GM23338 (cell line): ENCODE measurements around the gene C17orf107. TPM values are rescaled to one million over a fixed set of nuclear protein-coding genes. Genes with fewer than 3 reads are reported as not detected.
"Not testable (repeated sequence)": the region's sequence is repeated elsewhere in the genome, so short reads cannot be mapped to it uniquely, and the experiment has no call there.

Experiments
- ATAC-seq: fragments of 200-7000 bp; cut with Tn5 transposase; 3 replicates; pipeline ENCODE4 v1.9.1; 2020
- DNase-seq: peaks from one replicate; pipeline ENCODE4 v3.0.0-alpha.2; 2015; ENCODE audit warnings: low spot score
- H2AFZ ChIP-seq: fragments of 200-600 bp; sonication (generic); 2 replicates; pipeline ENCODE4 v1.8.0; 2016; ENCODE audit warnings: antibody characterized with exemption, mild to moderate bottlenecking, moderate library complexity
- H3F3A ChIP-seq: fragments of 200-600 bp; sonication (generic); replicated peaks from 2 replicates; pipeline ENCODE4 v1.8.0; 2017; ENCODE audit warnings: antibody characterized with exemption, mixed run types, low read depth
- H3K27ac ChIP-seq: fragments of 200-600 bp; sonication (generic); 2 replicates; pipeline ENCODE4 v1.6.1; 2016; ENCODE audit warnings: low read depth
- H3K27me3 ChIP-seq: fragments of 200-600 bp; sonication (generic); 2 replicates; pipeline ENCODE4 v1.8.0; 2016; ENCODE audit warnings: mild to moderate bottlenecking, mixed run types, moderate library complexity; ENCODE audit not compliant: insufficient read depth
- H3K36me3 ChIP-seq: fragments of 200-600 bp; sonication (generic); 2 replicates; pipeline ENCODE4 v1.8.0; 2016; ENCODE audit warnings: mild to moderate bottlenecking; ENCODE audit not compliant: insufficient read depth
- H3K4me1 ChIP-seq: fragments of 200-600 bp; sonication (generic); 2 replicates; pipeline ENCODE4 v1.8.0; 2016; ENCODE audit warnings: mild to moderate bottlenecking, moderate library complexity; ENCODE audit not compliant: insufficient read depth
- H3K4me2 ChIP-seq: fragments of 200-600 bp; sonication (generic); 2 replicates; pipeline ENCODE4 v1.7.1; 2017; ENCODE audit warnings: mixed run types
- H3K4me3 ChIP-seq: fragments of 200-600 bp; sonication (generic); 2 replicates; pipeline ENCODE4 v1.6.1; 2016; ENCODE audit warnings: mixed run types
- H3K79me2 ChIP-seq: fragments of 200-600 bp; sonication (generic); replicated peaks from 2 replicates; pipeline ENCODE4 v1.8.0; 2017; ENCODE audit warnings: mild to moderate bottlenecking; ENCODE audit not compliant: insufficient read depth
- H3K9me2 ChIP-seq: fragments of 200-600 bp; sonication (generic); 2 replicates; pipeline ENCODE4 v1.8.0; 2017; ENCODE audit not compliant: insufficient read depth
- H4K20me1 ChIP-seq: fragments of 200-600 bp; sonication (generic); replicated peaks from 2 replicates; pipeline ENCODE4 v1.8.0; 2017; ENCODE audit warnings: mild to moderate bottlenecking; ENCODE audit not compliant: insufficient read depth
- H3K27ac Mint-ChIP-seq: 2 replicates; pipeline ENCODE4 v1.8.0; 2020; ENCODE audit warnings: inconsistent platforms, mild to moderate bottlenecking, moderate library complexity, mixed read lengths
- H3K27me3 Mint-ChIP-seq: 3 replicates; pipeline ENCODE4 v1.8.0; 2022; ENCODE audit warnings: low read depth, mild to moderate bottlenecking, moderate library complexity, mixed read lengths, inconsistent platforms; ENCODE audit not compliant: insufficient read depth, poor library complexity
- H3K36me3 Mint-ChIP-seq: 3 replicates; pipeline ENCODE4 v1.8.0; 2021; ENCODE audit warnings: low read depth, mild to moderate bottlenecking, inconsistent platforms, moderate library complexity, mixed read lengths
- H3K4me1 Mint-ChIP-seq: 3 replicates; pipeline ENCODE4 v1.8.0; 2020; ENCODE audit warnings: mild to moderate bottlenecking, inconsistent platforms, mixed read lengths
- H3K4me3 Mint-ChIP-seq: 3 replicates; pipeline ENCODE4 v1.8.0; 2021; ENCODE audit warnings: moderate library complexity, mild to moderate bottlenecking, inconsistent platforms, mixed read lengths
- H3K9me3 Mint-ChIP-seq: 3 replicates; pipeline ENCODE4 v1.8.0; 2020; ENCODE audit warnings: moderate library complexity, mild to moderate bottlenecking, inconsistent platforms, mixed read lengths
- CREB1 ChIP-seq: fragments of 250-450 bp; sonication (Bioruptor Pico); IDR thresholded peaks from 2 replicates; pipeline ENCODE4 v1.5.0; 2020; ENCODE audit warnings: low read depth, mild to moderate bottlenecking, moderate library complexity
- CTCF ChIP-seq, 2 experiments: fragments of 200-600 bp in 1 of 2; sonication (generic) in 1 of 2; conservative IDR thresholded peaks; 2 replicates each; pipeline versions ENCODE4 v1.5.1 to v1.6.1; 2016 to 2017; ENCODE audit warnings: antibody characterized with exemption in 2 of 2, low read depth in 2 of 2, mild to moderate bottlenecking in 2 of 2, moderate library complexity in 1 of 2
- EZH2 ChIP-seq: fragments of 200-600 bp; sonication (generic); IDR thresholded peaks from one replicate; pipeline ENCODE4 v1.8.0; 2017; ENCODE audit warnings: antibody characterized with exemption, mild to moderate bottlenecking, low read depth; ENCODE audit not compliant: unreplicated experiment
- NANOG ChIP-seq: IDR thresholded peaks from 2 replicates; pipeline ENCODE4 v1.6.1; 2016; ENCODE audit warnings: antibody characterized with exemption, borderline replicate concordance
- POLR2AphosphoS5 ChIP-seq: IDR thresholded peaks from 2 replicates; pipeline ENCODE4 v1.6.1; 2016; ENCODE audit warnings: antibody characterized with exemption, low read depth
- STAT1 ChIP-seq: IDR thresholded peaks from one replicate; pipeline ENCODE4 v1.6.1; 2016; ENCODE audit warnings: antibody characterized with exemption; ENCODE audit not compliant: unreplicated experiment
- ZNF114 ChIP-seq: fragments of 250-450 bp; sonication (Bioruptor Pico); IDR thresholded peaks from 2 replicates; pipeline ENCODE4 v1.5.0; 2020; ENCODE audit warnings: mild to moderate bottlenecking, moderate library complexity
- ZNF462 ChIP-seq: fragments of 250-450 bp; sonication (Bioruptor Pico); IDR thresholded peaks from 2 replicates; pipeline ENCODE4 v1.5.0; 2020; ENCODE audit warnings: mild to moderate bottlenecking, moderate library complexity
- polyA plus RNA-seq: library from polyadenylated mRNA; unstranded; fragments of >200 nt; fragmentation: Nextera tagmentation; extraction: Ambion mirVana; gene quantifications from 2 replicates; pipeline ENCODE4 v1.2.1, GENCODE V29; 2016
- total RNA-seq: library from RNA; depleted of rRNA; stranded (reverse); fragments of >200 nt; shearing (Covaris generic); gene quantifications from 2 replicates; pipeline ENCODE4 v1.2.3, GENCODE V29; 2014

The C17orf107 gene
- total and polyA plus RNA-seq, 2 experiments from 2014 or later: 1.9 to 5.9 TPM

GRCh38 chr17:4921320-4921719, 22.0 kb downstream of the C17orf107 start:
- no peak for ATAC-seq
- no peak for DNase-seq
- Histone ChIP-seq H3K9me2 (no peaks in the 10 kb centered on the region), H3F3A (peaks cover 2% of the 10 kb centered on the region; the same call in 1 of the 2 replicates), H3K79me2 (no peaks in the 10 kb centered on the region), H2AFZ (no peak overlapping the region), H3K27me3 (no peaks in the 10 kb centered on the region), H3K4me3 (no peak overlapping the region), H3K4me2 (no peak overlapping the region), H3K27ac (no peak overlapping the region), H4K20me1 (no peaks in the 10 kb centered on the region), H3K4me1 (0 out of 2 replicates have a peak, but pooled peaks cover 6% of the 10 kb centered on the region), H3K36me3 (no peaks in the 10 kb centered on the region)
- Mint-ChIP-seq H3K27me3 (peaks cover 7% of the 10 kb centered on the region), H3K36me3 (peaks cover under 1% of the 10 kb centered on the region; the same call in 2 of the 3 replicates), H3K4me1 (peaks cover 9% of the 10 kb centered on the region), H3K9me3 (no peaks in the 10 kb centered on the region), H3K4me3 (no peak overlapping the region), H3K27ac (no peak overlapping the region)
- TF ChIP-seq POLR2AphosphoS5: no peak
- no peak for TF ChIP-seq CREB1 (CRISPR knock-in tag)
- TF ChIP-seq CTCF (conservative IDR thresholded peaks at IDR 0.05; ENCODE audit: low read depth in 2 of 2): no peak
- TF ChIP-seq EZH2: no peak

- H3K79me2 ChIP-seq, DNase-seq, H3K9me3 Mint-ChIP-seq, ATAC-seq, H3K9me2 ChIP-seq, H3K36me3 ChIP-seq, H4K20me1 ChIP-seq, H3F3A ChIP-seq, H3K4me1 Mint-ChIP-seq, H3K27me3 ChIP-seq, H3K4me2 ChIP-seq, H3K27me3 Mint-ChIP-seq, H3K4me1 ChIP-seq, H3K4me3 ChIP-seq, H3K27ac ChIP-seq, H3K4me3 Mint-ChIP-seq, H2AFZ ChIP-seq: not testable (repeated sequence)
- Mint-ChIP-seq H3K27ac (peak overlapping the region; percentile 21; the same call in 1 of the 2 replicates), H3K36me3 (peaks cover 20% of the 10 kb centered on the region)
Observed at GRCh38 chr17:4926577-4927335, 27.4 kb downstream of the C17orf107 start.

GRCh38 chr17:4928881-4929280, 29.5 kb downstream of the C17orf107 start:
- H3K79me2 ChIP-seq: no peaks in the 10 kb centered on the region
- H3K4me1 ChIP-seq: no peaks in the 10 kb centered on the region
- peaks cover 3% of the 10 kb centered on the region; the same call in 1 of the 2 replicates for H3F3A ChIP-seq
- Mint-ChIP-seq H3K4me3 (no peak overlapping the region), H3K27me3 (peaks cover 6% of the 10 kb centered on the region), H3K36me3 (peaks cover 24% of the 10 kb centered on the region), H3K27ac (no peak overlapping the region), H3K9me3 (no peaks in the 10 kb centered on the region), H3K4me1 (peaks cover 6% of the 10 kb centered on the region)
- no peak overlapping the region for H3K4me3 ChIP-seq
- ATAC-seq (no peak), DNase-seq (no peak)
- H2AFZ ChIP-seq: no peak overlapping the region
- H4K20me1 ChIP-seq: no peaks in the 10 kb centered on the region
- H3K9me2 ChIP-seq: no peaks in the 10 kb centered on the region
- no peak overlapping the region for H3K4me2 ChIP-seq
- H3K36me3 ChIP-seq: no peaks in the 10 kb centered on the region
- no peak overlapping the region for H3K27ac ChIP-seq
- H3K27me3 ChIP-seq: no peaks in the 10 kb centered on the region
- TF ChIP-seq STAT1 (no peak), EZH2 (no peak), POLR2AphosphoS5 (no peak), ZNF462 (CRISPR knock-in tag) (no peak), NANOG (no peak), ZNF114 (CRISPR knock-in tag) (no peak)
